Caco-2 (cell line): ENCODE data around the gene TMEM107. TPM values are rescaled to one million over a fixed set of nuclear protein-coding genes. Genes with fewer than 3 reads are reported as not detected.

Experiments used
- BruUV-seq: library from RNA; stranded (reverse); fragments of 400-500 nt; replicated peaks from 2 replicates; lab custom pipeline; 2021; lab: Mats Ljungman, UMichigan
- CTCF ChIA-PET: fragments of 300-600 bp; sonication (Branson Sonifier 250); formaldehyde crosslinking; loops from one replicate; lab custom pipeline; 2022; ENCODE audit warnings: antibody characterized with exemption; lab: Charles Lee
- POLR2A ChIA-PET: fragments of 300-600 bp; sonication (Branson Sonifier 250); formaldehyde crosslinking; loops from one replicate; lab custom pipeline; 2022; ENCODE audit warnings: antibody characterized with exemption; lab: Charles Lee
- DNase-seq, 2 experiments: peaks; one replicate each; pipeline versions ENCODE4 v3.0.0 to v3.0.0-alpha.2; 2020 to 2022
- H3K27me3 ChIP-seq: replicated peaks from 2 replicates; pipeline ENCODE4 v1.6.0; 2011; ENCODE audit warnings: low read length; ENCODE audit not compliant: control insufficient read depth, insufficient read depth
- H3K36me3 ChIP-seq: 2 replicates; pipeline ENCODE4 v1.5.1; 2011; ENCODE audit warnings: low read length; ENCODE audit not compliant: control insufficient read depth, insufficient read depth
- H3K4me1 ChIP-seq: fragments of 250-450 bp; sonication (Bioruptor Pico); 2 replicates; pipeline ENCODE4 v1.5.1; 2020; ENCODE audit warnings: mild to moderate bottlenecking
- H3K4me3 ChIP-seq: 2 replicates; pipeline ENCODE4 v1.5.1; 2011; ENCODE audit warnings: low read depth, mild to moderate bottlenecking, control low read depth, low read length
- H3K9me3 ChIP-seq: fragments of 250-450 bp; sonication (Bioruptor Pico); 2 replicates; pipeline ENCODE4 v1.5.1; 2020; ENCODE audit warnings: mild to moderate bottlenecking, moderate library complexity
- H3K27ac Mint-ChIP-seq: one replicate; pipeline ENCODE4 v1.8.0; 2022; ENCODE audit warnings: mixed read lengths; ENCODE audit not compliant: unreplicated experiment
- H3K27me3 Mint-ChIP-seq: one replicate; pipeline ENCODE4 v1.8.0; 2022; ENCODE audit warnings: mixed read lengths; ENCODE audit not compliant: insufficient read depth, unreplicated experiment
- H3K36me3 Mint-ChIP-seq: one replicate; pipeline ENCODE4 v1.8.0; 2022; ENCODE audit warnings: mild to moderate bottlenecking, mixed read lengths; ENCODE audit not compliant: insufficient read depth, unreplicated experiment
- H3K4me1 Mint-ChIP-seq: one replicate; pipeline ENCODE4 v1.8.0; 2022; ENCODE audit warnings: low read depth, mixed read lengths; ENCODE audit not compliant: unreplicated experiment
- H3K4me3 Mint-ChIP-seq: one replicate; pipeline ENCODE4 v1.8.0; 2022; ENCODE audit warnings: mild to moderate bottlenecking, moderate library complexity, mixed read lengths; ENCODE audit not compliant: unreplicated experiment
- H3K9me3 Mint-ChIP-seq: one replicate; pipeline ENCODE4 v1.8.0; 2022; ENCODE audit warnings: mixed read lengths; ENCODE audit not compliant: unreplicated experiment
- CTCF ChIP-seq, 2 experiments: fragments of 200-600 bp in 1 of 2; IDR thresholded peaks; 1 replicate in 1 of 2; 2 replicates in 1 of 2; pipeline versions ENCODE4 v1.5.1 to v1.8.0; 2011 to 2022; ENCODE audit warnings: antibody characterized with exemption in 1 of 2, control low read depth in 1 of 2, inconsistent platforms in 1 of 2, low read depth in 1 of 2, low read length in 1 of 2, mild to moderate bottlenecking in 1 of 2, moderate library complexity in 1 of 2; ENCODE audit not compliant: insufficient read depth in 1 of 2, severe bottlenecking in 1 of 2, unreplicated experiment in 1 of 2
- intact Hi-C: fragments of 100-400 bp; cut with micrococcal nuclease; formaldehyde crosslinking; loops from one replicate; pipeline ENCODE4 v1.10.0; 2022; ENCODE audit not compliant: unreplicated experiment
- total RNA-seq: library from RNA; stranded (reverse); gene quantifications from 2 replicates; pipeline ENCODE4 v1.2.3, GENCODE V29; 2022

The TMEM107 gene
- total RNA-seq, 1 experiment from 2014 or later = 5.4 TPM

DNA sequence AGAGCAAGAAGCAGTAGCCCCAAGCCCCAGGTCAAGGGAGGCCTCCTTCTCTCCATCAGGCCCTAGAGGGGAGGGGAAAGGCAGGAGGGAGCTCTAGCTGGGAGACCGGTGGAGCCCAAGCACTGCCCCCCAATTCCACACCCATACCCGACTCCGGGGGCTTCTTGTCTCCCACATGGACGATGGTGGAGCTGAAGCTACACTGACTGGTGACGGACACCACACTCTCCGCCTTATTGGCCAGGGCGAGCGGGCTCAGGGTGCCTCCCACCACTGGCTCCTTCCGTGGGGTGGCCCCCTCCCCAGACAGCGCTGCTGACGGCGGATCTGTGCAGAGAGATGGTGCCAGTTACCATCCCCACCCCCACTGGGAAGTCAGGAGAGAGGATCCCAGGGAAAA, 30.4 kb downstream of the TMEM107 start:
- no TSS peak for BruUV-seq
- no peaks in the 10 kb centered on the region for H3K9me3 Mint-ChIP-seq

GRCh38 chr17:8144401-8145231, 31.6 kb downstream of the TMEM107 start:
- intact Hi-C loops = no loop called here
- no peaks in the 10 kb centered on the region for H3K27me3 Mint-ChIP-seq

More for the DNA sequence above, 30.4 kb downstream of the TMEM107 start:
- H3K4me3 ChIP-seq = no peak overlapping the region
- no peaks in the 10 kb centered on the region for H3K36me3 ChIP-seq
- no peaks in the 10 kb centered on the region for H3K27me3 ChIP-seq
- Mint-ChIP-seq H3K27me3 (no peaks in the 10 kb centered on the region), H3K36me3 (peaks cover 21% of the 10 kb centered on the region), H3K27ac (no peak overlapping the region), H3K4me1 (no peaks in the 10 kb centered on the region), H3K4me3 (no peak overlapping the region)
- ChIA-PET CTCF (no interaction called here), POLR2A (no interaction called here)
- TF ChIP-seq CTCF (IDR thresholded peaks at IDR 0.05; ENCODE audit: insufficient read depth in 1 of 2, low read depth in 1 of 2, low read length in 1 of 2, severe bottlenecking in 1 of 2, unreplicated experiment in 1 of 2) = no peak
- no peaks in the 10 kb centered on the region for H3K9me3 ChIP-seq
- no peak for DNase-seq
- H3K4me1 ChIP-seq = no peaks in the 10 kb centered on the region
- intact Hi-C loops = no loop called here

More at GRCh38 chr17:8144401-8145231, 31.6 kb downstream of the TMEM107 start:
- Histone ChIP-seq H3K9me3 (no peaks in the 10 kb centered on the region), H3K4me3 (no peak overlapping the region), H3K36me3 (no peaks in the 10 kb centered on the region), H3K27me3 (no peaks in the 10 kb centered on the region), H3K4me1 (peaks cover 3% of the 10 kb centered on the region; the same call in 1 of the 2 replicates)
- POLR2A ChIA-PET = no interaction called here
- CTCF ChIA-PET = no interaction called here
- BruUV-seq = no TSS peak
- TF ChIP-seq CTCF (IDR thresholded peaks at IDR 0.05; ENCODE audit: insufficient read depth in 1 of 2, low read depth in 1 of 2, low read length in 1 of 2, severe bottlenecking in 1 of 2, unreplicated experiment in 1 of 2) = no peak
- H3K27ac Mint-ChIP-seq = no peak overlapping the region
- no peaks in the 10 kb centered on the region for H3K9me3 Mint-ChIP-seq
- H3K36me3 Mint-ChIP-seq = peaks cover 29% of the 10 kb centered on the region
- H3K4me3 Mint-ChIP-seq = no peak overlapping the region
- no peaks in the 10 kb centered on the region for H3K4me1 Mint-ChIP-seq
- no peak for DNase-seq
